GM23338 (cell line): ENCODE results near the gene ADCY3. TPM values are rescaled to one million over a fixed set of nuclear protein-coding genes. Genes with fewer than 3 reads are reported as not detected.

Experiments used
- ATAC-seq: fragments of 200-7000 bp; cut with Tn5 transposase; 3 replicates; pipeline ENCODE4 v1.9.1; 2020
- DNase-seq: peaks from one replicate; pipeline ENCODE4 v3.0.0-alpha.2; 2015; ENCODE audit warnings: low spot score
- H2AFZ ChIP-seq: fragments of 200-600 bp; sonication (generic); 2 replicates; pipeline ENCODE4 v1.8.0; 2016; ENCODE audit warnings: antibody characterized with exemption, mild to moderate bottlenecking, moderate library complexity
- H3F3A ChIP-seq: fragments of 200-600 bp; sonication (generic); replicated peaks from 2 replicates; pipeline ENCODE4 v1.8.0; 2017; ENCODE audit warnings: antibody characterized with exemption, mixed run types, low read depth
- H3K27ac ChIP-seq: fragments of 200-600 bp; sonication (generic); 2 replicates; pipeline ENCODE4 v1.6.1; 2016; ENCODE audit warnings: low read depth
- H3K27me3 ChIP-seq: fragments of 200-600 bp; sonication (generic); 2 replicates; pipeline ENCODE4 v1.8.0; 2016; ENCODE audit warnings: mild to moderate bottlenecking, mixed run types, moderate library complexity; ENCODE audit not compliant: insufficient read depth
- H3K36me3 ChIP-seq: fragments of 200-600 bp; sonication (generic); 2 replicates; pipeline ENCODE4 v1.8.0; 2016; ENCODE audit warnings: mild to moderate bottlenecking; ENCODE audit not compliant: insufficient read depth
- H3K4me1 ChIP-seq: fragments of 200-600 bp; sonication (generic); 2 replicates; pipeline ENCODE4 v1.8.0; 2016; ENCODE audit warnings: mild to moderate bottlenecking, moderate library complexity; ENCODE audit not compliant: insufficient read depth
- H3K4me2 ChIP-seq: fragments of 200-600 bp; sonication (generic); 2 replicates; pipeline ENCODE4 v1.7.1; 2017; ENCODE audit warnings: mixed run types
- H3K4me3 ChIP-seq: fragments of 200-600 bp; sonication (generic); 2 replicates; pipeline ENCODE4 v1.6.1; 2016; ENCODE audit warnings: mixed run types
- H3K79me2 ChIP-seq: fragments of 200-600 bp; sonication (generic); replicated peaks from 2 replicates; pipeline ENCODE4 v1.8.0; 2017; ENCODE audit warnings: mild to moderate bottlenecking; ENCODE audit not compliant: insufficient read depth
- H3K9me2 ChIP-seq: fragments of 200-600 bp; sonication (generic); 2 replicates; pipeline ENCODE4 v1.8.0; 2017; ENCODE audit not compliant: insufficient read depth
- H4K20me1 ChIP-seq: fragments of 200-600 bp; sonication (generic); replicated peaks from 2 replicates; pipeline ENCODE4 v1.8.0; 2017; ENCODE audit warnings: mild to moderate bottlenecking; ENCODE audit not compliant: insufficient read depth
- H3K27ac Mint-ChIP-seq: 2 replicates; pipeline ENCODE4 v1.8.0; 2020; ENCODE audit warnings: inconsistent platforms, mild to moderate bottlenecking, moderate library complexity, mixed read lengths
- H3K27me3 Mint-ChIP-seq: 3 replicates; pipeline ENCODE4 v1.8.0; 2022; ENCODE audit warnings: low read depth, mild to moderate bottlenecking, moderate library complexity, mixed read lengths, inconsistent platforms; ENCODE audit not compliant: insufficient read depth, poor library complexity
- H3K36me3 Mint-ChIP-seq: 3 replicates; pipeline ENCODE4 v1.8.0; 2021; ENCODE audit warnings: low read depth, mild to moderate bottlenecking, inconsistent platforms, moderate library complexity, mixed read lengths
- H3K4me1 Mint-ChIP-seq: 3 replicates; pipeline ENCODE4 v1.8.0; 2020; ENCODE audit warnings: mild to moderate bottlenecking, inconsistent platforms, mixed read lengths
- H3K4me3 Mint-ChIP-seq: 3 replicates; pipeline ENCODE4 v1.8.0; 2021; ENCODE audit warnings: moderate library complexity, mild to moderate bottlenecking, inconsistent platforms, mixed read lengths
- H3K9me3 Mint-ChIP-seq: 3 replicates; pipeline ENCODE4 v1.8.0; 2020; ENCODE audit warnings: moderate library complexity, mild to moderate bottlenecking, inconsistent platforms, mixed read lengths
- CREB1 ChIP-seq: fragments of 250-450 bp; sonication (Bioruptor Pico); IDR thresholded peaks from 2 replicates; pipeline ENCODE4 v1.5.0; 2020; ENCODE audit warnings: low read depth, mild to moderate bottlenecking, moderate library complexity
- CTCF ChIP-seq, 2 experiments: fragments of 200-600 bp in 1 of 2; sonication (generic) in 1 of 2; conservative IDR thresholded peaks; 2 replicates each; pipeline versions ENCODE4 v1.5.1 to v1.6.1; 2016 to 2017; ENCODE audit warnings: antibody characterized with exemption in 2 of 2, low read depth in 2 of 2, mild to moderate bottlenecking in 2 of 2, moderate library complexity in 1 of 2
- ETS1 ChIP-seq: IDR thresholded peaks from 2 replicates; pipeline ENCODE4 v1.6.1; 2016; ENCODE audit warnings: antibody characterized with exemption
- EZH2 ChIP-seq: fragments of 200-600 bp; sonication (generic); IDR thresholded peaks from one replicate; pipeline ENCODE4 v1.8.0; 2017; ENCODE audit warnings: antibody characterized with exemption, mild to moderate bottlenecking, low read depth; ENCODE audit not compliant: unreplicated experiment
- EZH2phosphoT487 ChIP-seq: fragments of 200-600 bp; sonication (generic); IDR thresholded peaks from one replicate; pipeline ENCODE4 v1.8.1; 2018; ENCODE audit warnings: antibody characterized with exemption; ENCODE audit not compliant: unreplicated experiment
- JUNB ChIP-seq: IDR thresholded peaks from one replicate; pipeline ENCODE4 v1.6.1; 2016; ENCODE audit warnings: antibody characterized with exemption; ENCODE audit not compliant: unreplicated experiment
- NANOG ChIP-seq: IDR thresholded peaks from 2 replicates; pipeline ENCODE4 v1.6.1; 2016; ENCODE audit warnings: antibody characterized with exemption, borderline replicate concordance
- POLR2AphosphoS5 ChIP-seq: IDR thresholded peaks from 2 replicates; pipeline ENCODE4 v1.6.1; 2016; ENCODE audit warnings: antibody characterized with exemption, low read depth
- REST ChIP-seq: IDR thresholded peaks from one replicate; pipeline ENCODE4 v1.6.1; 2018; ENCODE audit warnings: antibody characterized with exemption; ENCODE audit not compliant: unreplicated experiment
- STAT1 ChIP-seq: IDR thresholded peaks from one replicate; pipeline ENCODE4 v1.6.1; 2016; ENCODE audit warnings: antibody characterized with exemption; ENCODE audit not compliant: unreplicated experiment
- ZNF114 ChIP-seq: fragments of 250-450 bp; sonication (Bioruptor Pico); IDR thresholded peaks from 2 replicates; pipeline ENCODE4 v1.5.0; 2020; ENCODE audit warnings: mild to moderate bottlenecking, moderate library complexity
- ZNF331 ChIP-seq: fragments of 250-450 bp; sonication (Bioruptor Pico); IDR thresholded peaks from 2 replicates; pipeline ENCODE4 v1.5.0; 2020; ENCODE audit warnings: low read depth, mild to moderate bottlenecking, moderate library complexity
- ZNF462 ChIP-seq: fragments of 250-450 bp; sonication (Bioruptor Pico); IDR thresholded peaks from 2 replicates; pipeline ENCODE4 v1.5.0; 2020; ENCODE audit warnings: mild to moderate bottlenecking, moderate library complexity
- polyA plus RNA-seq: library from polyadenylated mRNA; unstranded; fragments of >200 nt; fragmentation: Nextera tagmentation; extraction: Ambion mirVana; gene quantifications from 2 replicates; pipeline ENCODE4 v1.2.1, GENCODE V29; 2016
- total RNA-seq: library from RNA; depleted of rRNA; stranded (reverse); fragments of >200 nt; shearing (Covaris generic); gene quantifications from 2 replicates; pipeline ENCODE4 v1.2.3, GENCODE V29; 2014

The ADCY3 gene
- total and polyA plus RNA-seq, 2 experiments from 2014 or later: 9.7 to 32.4 TPM

GRCh38 chr2:24914713-24915112, 5.3 kb downstream of the ADCY3 start:
- Histone ChIP-seq H3K79me2 (peaks cover 32% of the 10 kb centered on the region), H3K4me3 (no peak overlapping the region), H3K36me3 (no peaks in the 10 kb centered on the region), H4K20me1 (peaks cover 11% of the 10 kb centered on the region; the same call in 1 of the 2 replicates), H3K9me2 (no peaks in the 10 kb centered on the region), H3K27me3 (no peaks in the 10 kb centered on the region), H3K4me2 (no peak overlapping the region), H2AFZ (no peak overlapping the region), H3K4me1 (peaks cover 8% of the 10 kb centered on the region), H3K27ac (no peak overlapping the region), H3F3A (no peaks in the 10 kb centered on the region)
- peaks cover 32% of the 10 kb centered on the region for H3K36me3 Mint-ChIP-seq
- no peaks in the 10 kb centered on the region for H3K9me3 Mint-ChIP-seq
- no peak overlapping the region for H3K4me3 Mint-ChIP-seq
- TF ChIP-seq ZNF114 (no peak), EZH2 (no peak), REST (no peak), POLR2AphosphoS5 (no peak), NANOG (no peak), CTCF (conservative IDR thresholded peaks at IDR 0.05; ENCODE audit: low read depth in 2 of 2) (no peak), ZNF331 (CRISPR knock-in tag) (no peak), EZH2phosphoT487 (no peak), CREB1 (CRISPR knock-in tag) (no peak), ETS1 (no peak), JUNB (no peak), STAT1 (no peak), ZNF462 (CRISPR knock-in tag) (no peak)
- DNase-seq (no peak), ATAC-seq (no peak)
- H3K27ac Mint-ChIP-seq: no peak overlapping the region
- peaks cover 29% of the 10 kb centered on the region for H3K4me1 Mint-ChIP-seq
- peaks cover 12% of the 10 kb centered on the region for H3K27me3 Mint-ChIP-seq
